Measurements from ENCODE around the gene TNRC18. TPM values are rescaled to one million over a fixed set of nuclear protein-coding genes. Genes with fewer than 3 reads are reported as not detected.
"Not testable (repeated sequence)": the region's sequence is repeated elsewhere in the genome, so short reads cannot be mapped to it uniquely, and the experiment has no call there.

TNRC18 gene
- total RNA-seq, 2 experiments from 2014 or later, result 64.0 to 65.7 TPM

DNA sequence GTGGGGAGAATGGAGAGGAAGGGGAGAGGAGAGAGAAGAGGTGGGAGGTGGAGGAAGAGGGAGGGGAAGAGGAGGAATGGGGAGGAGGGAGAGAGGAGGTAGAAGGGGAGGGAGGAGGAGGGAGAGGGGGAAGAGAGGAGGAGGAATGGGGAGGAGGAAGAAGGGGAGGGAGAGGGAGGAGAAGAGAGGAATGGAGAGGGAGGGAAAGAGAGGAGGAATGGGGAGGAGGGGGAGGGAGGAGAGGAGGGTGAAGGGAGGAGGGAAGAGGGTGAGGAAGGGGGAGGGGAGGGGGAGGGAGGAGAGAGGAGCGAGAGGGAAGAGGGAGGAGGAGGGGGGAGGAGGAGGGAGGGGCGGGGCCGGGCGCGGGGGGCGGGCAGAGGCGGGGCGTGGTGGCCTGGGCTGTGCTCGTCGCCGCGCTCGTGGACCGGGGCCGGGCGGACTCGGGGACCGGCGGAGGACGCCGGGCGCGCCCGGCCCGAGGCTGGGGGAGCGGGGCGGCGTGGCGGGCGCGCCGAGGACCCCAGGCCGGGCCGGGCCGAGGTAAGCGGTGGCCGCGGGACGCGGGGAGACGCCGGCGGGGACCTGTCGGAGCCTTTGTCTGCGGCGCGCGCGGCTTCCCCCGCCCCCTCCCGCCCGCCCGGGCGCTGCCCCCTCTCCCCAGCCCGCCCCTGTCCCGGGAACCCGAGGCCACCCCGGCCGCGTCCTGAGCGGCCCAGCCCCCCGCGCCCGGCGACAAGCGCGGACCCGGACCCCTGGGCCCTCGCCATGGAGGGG, 140.9 kb downstream of the TNRC18 start, which contains the start of gene SLC29A4:
Gene SLC29A4 (plus strand): TSS at position 401 of the 774 bp plus-strand sequence. CDS start 4,874 bp downstream, outside the sequence.
- no peak within 1 kb of the TSS for H3K27ac Mint-ChIP-seq
- H3K4me1 Mint-ChIP-seq, result no peaks in the 10 kb centered on the region
- no peak within 1 kb of the TSS for H3K4me3 Mint-ChIP-seq
- no peak for DNase-seq
- CTCF ChIA-PET, result no interaction called here
- no peaks in the 10 kb centered on the region for H3K9me3 Mint-ChIP-seq (ENCODE audit: low read depth)
- peaks cover 16% of the 10 kb centered on the region for H3K27me3 Mint-ChIP-seq
- peak; percentile 73 for ATAC-seq
- no peaks in the 10 kb centered on the region for H3K36me3 Mint-ChIP-seq

DNA sequence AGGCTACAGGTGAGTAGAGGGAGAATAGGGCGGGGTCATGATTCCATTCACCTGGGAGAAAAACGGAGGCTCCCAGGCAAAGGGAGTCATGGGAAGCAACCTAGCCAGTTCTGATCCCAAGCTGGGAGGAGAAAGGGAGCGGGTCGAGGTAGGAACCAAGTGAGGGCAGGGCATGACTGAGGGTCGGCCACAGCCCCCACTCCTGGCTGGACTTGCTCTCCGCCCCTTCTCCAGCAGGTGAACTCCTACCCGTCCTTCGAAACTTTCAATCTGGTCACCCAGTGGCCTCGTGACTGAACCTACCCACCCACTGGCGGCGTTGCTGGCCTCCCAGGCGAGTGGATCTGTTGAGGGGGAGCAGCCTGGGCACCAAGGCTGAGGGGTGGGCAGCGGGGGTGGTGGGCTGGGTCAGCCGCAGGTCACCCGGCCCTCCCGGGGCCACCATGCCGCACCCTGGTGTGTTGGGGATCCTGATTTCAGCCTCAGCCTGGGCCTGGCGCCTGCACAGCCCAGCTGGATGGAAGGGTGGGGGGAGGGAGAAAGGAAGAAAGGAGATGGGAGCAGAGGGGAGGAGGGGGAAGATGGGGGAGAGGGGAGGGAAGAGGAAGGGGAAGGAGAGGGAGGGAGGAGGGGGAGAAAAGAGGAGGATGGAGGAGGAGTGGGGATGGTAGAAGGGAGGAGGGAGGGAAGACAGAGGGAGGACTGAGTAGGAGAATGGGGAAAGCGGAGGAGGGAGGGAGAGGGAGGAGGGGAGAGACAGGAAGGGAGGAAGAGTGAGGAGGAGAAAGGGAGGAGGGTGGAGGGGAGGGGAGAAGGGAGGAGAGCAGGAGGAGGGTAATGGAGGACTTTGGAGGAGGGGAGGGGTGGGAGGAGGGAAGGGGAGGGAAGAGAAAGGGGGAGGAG, 141.8 kb downstream of the TNRC18 start:
- peaks cover 16% of the 10 kb centered on the region for H3K27me3 Mint-ChIP-seq
- not testable (repeated sequence) for H3K4me1 Mint-ChIP-seq

DNA sequence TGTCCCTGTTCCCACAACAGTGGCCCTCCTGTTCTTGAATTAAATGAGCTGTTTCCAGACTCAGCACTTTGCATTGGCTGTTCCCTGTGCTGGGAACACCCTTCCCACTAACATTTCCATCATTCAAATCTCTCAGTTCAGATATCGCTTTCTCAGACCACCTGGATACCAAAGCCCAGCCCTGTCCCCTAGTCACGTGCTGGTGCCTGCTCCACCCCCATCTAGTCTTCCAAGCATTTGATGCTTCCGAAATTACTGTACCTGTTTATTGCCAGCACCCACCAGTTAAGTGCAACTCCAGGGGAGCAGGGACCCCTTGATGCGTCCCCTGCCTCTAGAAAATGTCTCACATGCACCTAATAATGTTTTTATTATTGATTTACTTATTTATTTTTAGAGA, 143.9 kb downstream of the TNRC18 start:
- DNase-seq, result no peak

More for the DNA sequence above, 141.8 kb downstream of the TNRC18 start:
- H3K9me3 Mint-ChIP-seq (ENCODE audit: low read depth); H3K36me3 Mint-ChIP-seq; H3K27ac Mint-ChIP-seq; CTCF ChIA-PET; DNase-seq; H3K4me3 Mint-ChIP-seq; ATAC-seq: not testable (repeated sequence)

GRCh38 chr7:5278766-5279165, 144.9 kb downstream of the TNRC18 start:
- no peaks in the 10 kb centered on the region for H3K9me3 Mint-ChIP-seq (ENCODE audit: low read depth)
- CTCF ChIA-PET, result no interaction called here
- no peak for DNase-seq
- peaks cover 12% of the 10 kb centered on the region for H3K27me3 Mint-ChIP-seq
- no peak for ATAC-seq
- no peaks in the 10 kb centered on the region for H3K36me3 Mint-ChIP-seq
- H3K4me1 Mint-ChIP-seq, result no peaks in the 10 kb centered on the region
- no peak overlapping the region for H3K4me3 Mint-ChIP-seq
- H3K27ac Mint-ChIP-seq, result no peak overlapping the region

More for the DNA sequence above, 143.9 kb downstream of the TNRC18 start:
- H3K36me3 Mint-ChIP-seq, result no peaks in the 10 kb centered on the region
- H3K4me1 Mint-ChIP-seq, result no peaks in the 10 kb centered on the region
- CTCF ChIA-PET, result no interaction called here
- peaks cover 16% of the 10 kb centered on the region for H3K27me3 Mint-ChIP-seq
- ATAC-seq, result no peak
- no peak overlapping the region for H3K4me3 Mint-ChIP-seq
- H3K9me3 Mint-ChIP-seq (ENCODE audit: low read depth), result no peaks in the 10 kb centered on the region
- H3K27ac Mint-ChIP-seq, result no peak overlapping the region

DNA sequence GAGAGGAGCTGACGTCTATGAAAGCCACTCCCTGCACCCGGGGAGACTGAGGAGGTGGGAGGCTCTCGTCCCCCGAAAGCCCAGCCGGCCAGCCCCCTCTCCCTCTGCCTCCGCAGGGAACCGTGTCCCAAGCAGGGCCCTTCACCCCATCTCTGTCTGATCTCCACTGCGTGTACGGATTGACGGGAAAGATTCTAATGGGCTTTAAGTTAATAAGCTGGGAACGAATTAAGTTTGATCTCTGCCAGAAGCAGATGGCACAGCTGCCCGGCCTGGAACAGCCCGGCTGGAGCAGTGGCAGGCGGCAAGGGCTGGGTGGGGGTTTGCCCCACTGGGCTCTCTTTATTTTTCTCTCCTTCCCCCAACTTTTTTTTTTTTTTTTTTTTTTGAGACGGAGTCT, 147.0 kb downstream of the TNRC18 start:
- peaks cover 12% of the 10 kb centered on the region for H3K27me3 Mint-ChIP-seq
- no peak overlapping the region for H3K27ac Mint-ChIP-seq
- ATAC-seq (no peak), DNase-seq (no peak)
- no peaks in the 10 kb centered on the region for H3K9me3 Mint-ChIP-seq (ENCODE audit: low read depth)
- H3K4me1 Mint-ChIP-seq, result peaks cover 3% of the 10 kb centered on the region
- H3K4me3 Mint-ChIP-seq, result no peak overlapping the region
- CTCF ChIA-PET, result interaction anchor here (1.2 kb wide), 1 partner anchor 37 kb away, joined by 3 read pairs; no protein-coding TSS in a partner anchor
- H3K36me3 Mint-ChIP-seq, result no peaks in the 10 kb centered on the region

GRCh38 chr7:5276123-5276522, 147.5 kb downstream of the TNRC18 start:
- H3K36me3 Mint-ChIP-seq; H3K4me1 Mint-ChIP-seq; ATAC-seq; H3K27ac Mint-ChIP-seq; H3K9me3 Mint-ChIP-seq (ENCODE audit: low read depth); H3K4me3 Mint-ChIP-seq; DNase-seq; CTCF ChIA-PET: not testable (repeated sequence)
- peaks cover 12% of the 10 kb centered on the region for H3K27me3 Mint-ChIP-seq

DNA sequence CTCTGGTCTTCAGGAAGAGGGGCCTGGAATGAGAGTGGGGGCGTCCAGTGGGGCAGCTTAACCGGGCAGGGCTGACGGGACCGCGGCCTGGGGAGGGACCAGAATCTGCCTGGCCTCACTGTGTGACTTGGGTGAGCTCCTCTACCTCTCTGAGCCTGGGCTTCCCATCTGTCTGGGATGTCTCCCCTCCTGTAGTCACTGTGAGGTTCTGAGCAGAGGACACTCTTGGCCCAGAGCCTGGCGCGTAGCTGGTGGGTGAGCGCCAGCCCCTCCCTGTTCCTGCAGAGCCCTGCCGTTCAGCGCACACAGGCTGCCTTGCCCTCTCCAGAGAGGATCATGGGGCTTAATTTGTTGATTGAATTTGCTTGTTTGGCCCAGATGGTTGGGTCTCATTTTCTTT, 148.1 kb downstream of the TNRC18 start:
- CTCF ChIA-PET; H3K36me3 Mint-ChIP-seq; H3K4me1 Mint-ChIP-seq; H3K4me3 Mint-ChIP-seq; H3K9me3 Mint-ChIP-seq (ENCODE audit: low read depth); H3K27ac Mint-ChIP-seq; ATAC-seq; DNase-seq: not testable (repeated sequence)
- peaks cover 11% of the 10 kb centered on the region for H3K27me3 Mint-ChIP-seq

GRCh38 chr7:5274985-5275431, 148.6 kb downstream of the TNRC18 start:
- H3K27me3 Mint-ChIP-seq, result peaks cover 11% of the 10 kb centered on the region
- H3K4me1 Mint-ChIP-seq; H3K4me3 Mint-ChIP-seq; CTCF ChIA-PET; DNase-seq; H3K9me3 Mint-ChIP-seq (ENCODE audit: low read depth); H3K36me3 Mint-ChIP-seq; ATAC-seq; H3K27ac Mint-ChIP-seq: not testable (repeated sequence)

DNA sequence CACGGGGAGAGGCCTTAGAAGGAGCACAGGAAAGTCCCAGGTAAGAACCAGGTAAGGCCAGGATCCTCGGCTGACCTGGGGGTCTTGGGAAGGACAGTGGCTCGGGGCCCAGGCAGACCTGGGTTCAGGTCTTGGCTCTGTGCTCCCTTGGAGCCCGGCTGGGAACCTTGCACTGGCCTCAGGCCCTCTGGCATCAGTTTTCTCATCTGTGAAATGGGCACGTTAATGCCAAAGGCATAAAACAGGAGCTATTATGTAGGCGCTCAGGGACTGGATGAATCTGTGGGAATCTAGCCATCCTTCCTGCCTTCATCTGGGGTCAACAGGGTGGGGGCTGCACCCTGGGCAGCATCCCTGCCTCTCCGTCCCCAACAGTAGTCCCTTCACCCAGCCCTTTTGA, 149.2 kb downstream of the TNRC18 start:
- no peak overlapping the region for H3K4me3 Mint-ChIP-seq
- H3K36me3 Mint-ChIP-seq, result no peaks in the 10 kb centered on the region
- peaks cover 8% of the 10 kb centered on the region for H3K27me3 Mint-ChIP-seq
- H3K27ac Mint-ChIP-seq, result no peak overlapping the region
- no peak for ATAC-seq
- H3K9me3 Mint-ChIP-seq (ENCODE audit: low read depth), result no peaks in the 10 kb centered on the region
- no peak for DNase-seq
- H3K4me1 Mint-ChIP-seq, result peaks cover 3% of the 10 kb centered on the region
- CTCF ChIA-PET, result no interaction called here

- DNase-seq; H3K9me3 Mint-ChIP-seq (ENCODE audit: low read depth); ATAC-seq; H3K36me3 Mint-ChIP-seq; H3K4me3 Mint-ChIP-seq; CTCF ChIA-PET; H3K4me1 Mint-ChIP-seq; H3K27ac Mint-ChIP-seq: not testable (repeated sequence)
- peaks cover 10% of the 10 kb centered on the region for H3K27me3 Mint-ChIP-seq
These were observed 149.7 kb downstream of the TNRC18 start for GRCh38 chr7:5273831-5274405.

DNA sequence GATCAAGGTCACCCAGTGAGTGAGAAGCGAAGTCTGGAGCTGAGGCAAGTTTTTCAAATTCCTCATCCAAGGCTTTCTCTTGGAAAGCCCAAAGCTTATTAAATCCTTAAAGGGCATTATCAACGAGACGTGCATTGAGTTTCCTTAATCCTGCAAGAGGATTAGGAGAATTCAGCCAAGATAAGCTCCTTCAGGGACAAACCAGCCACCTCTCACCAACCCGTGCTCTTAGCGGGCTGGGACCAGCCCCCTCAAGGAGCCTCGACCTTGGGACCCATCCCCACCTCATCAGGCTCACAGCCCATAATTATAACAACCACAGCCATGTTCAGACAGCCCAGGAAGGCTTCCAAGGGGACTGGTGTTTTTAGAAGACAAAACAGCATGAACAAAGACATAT, 152.8 kb downstream of the TNRC18 start:
- no peak for ATAC-seq

GRCh38 chr7:5269992-5270657, 153.5 kb downstream of the TNRC18 start:
- H3K4me3 Mint-ChIP-seq; H3K4me1 Mint-ChIP-seq; H3K27me3 Mint-ChIP-seq; H3K27ac Mint-ChIP-seq; H3K36me3 Mint-ChIP-seq; H3K9me3 Mint-ChIP-seq (ENCODE audit: low read depth); ATAC-seq; DNase-seq; CTCF ChIA-PET: not testable (repeated sequence)

More for the DNA sequence above, 152.8 kb downstream of the TNRC18 start:
- CTCF ChIA-PET, result no interaction called here
- H3K36me3 Mint-ChIP-seq, result no peaks in the 10 kb centered on the region
- no peak for DNase-seq
- H3K4me3 Mint-ChIP-seq, result no peak overlapping the region
- peaks cover 3% of the 10 kb centered on the region for H3K4me1 Mint-ChIP-seq
- H3K27me3 Mint-ChIP-seq, result peaks cover 6% of the 10 kb centered on the region
- no peaks in the 10 kb centered on the region for H3K9me3 Mint-ChIP-seq (ENCODE audit: low read depth)
- no peak overlapping the region for H3K27ac Mint-ChIP-seq

- H3K27ac Mint-ChIP-seq; H3K27me3 Mint-ChIP-seq; H3K9me3 Mint-ChIP-seq (ENCODE audit: low read depth); H3K36me3 Mint-ChIP-seq; H3K4me3 Mint-ChIP-seq; H3K4me1 Mint-ChIP-seq; CTCF ChIA-PET; ATAC-seq; DNase-seq: not testable (repeated sequence)
These were observed 155.8 kb downstream of the TNRC18 start for GRCh38 chr7:5267829-5268228.

All from activated CD8-positive, alpha-beta memory T cell treated with anti-CD3 and anti-CD28 coated beads, Interleukin-2, amount 10 ng/mL, durations not matched to agents 7 days and 5 days (primary cell).